ENCODE data around the gene EGFR. TPM values are rescaled to one million over a fixed set of nuclear protein-coding genes. Genes with fewer than 3 reads are reported as not detected.

The EGFR gene
- total RNA-seq, 4 donors from 2014 or later: 45.5 to 61.1 (median 56.9) TPM

DNA sequence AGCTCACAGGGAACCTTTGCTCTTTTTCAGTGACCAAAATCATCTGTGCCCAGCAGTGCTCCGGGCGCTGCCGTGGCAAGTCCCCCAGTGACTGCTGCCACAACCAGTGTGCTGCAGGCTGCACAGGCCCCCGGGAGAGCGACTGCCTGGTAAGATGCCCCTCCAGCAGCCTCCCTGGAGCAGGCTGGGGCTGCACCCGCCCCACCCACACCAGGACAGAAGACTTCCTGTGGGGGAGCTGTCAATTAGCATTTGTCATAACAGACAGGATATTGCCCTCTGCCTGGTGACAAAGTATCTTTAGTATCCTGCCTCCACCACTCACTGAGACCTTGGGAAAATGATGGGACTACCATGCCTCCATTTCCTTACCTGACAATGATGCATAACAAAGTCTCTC lies 133.7 kb downstream of the EGFR start:
- H3K27ac ChIP-seq: no peak overlapping the region
- H3K4me3 ChIP-seq: no peak overlapping the region

DNA sequence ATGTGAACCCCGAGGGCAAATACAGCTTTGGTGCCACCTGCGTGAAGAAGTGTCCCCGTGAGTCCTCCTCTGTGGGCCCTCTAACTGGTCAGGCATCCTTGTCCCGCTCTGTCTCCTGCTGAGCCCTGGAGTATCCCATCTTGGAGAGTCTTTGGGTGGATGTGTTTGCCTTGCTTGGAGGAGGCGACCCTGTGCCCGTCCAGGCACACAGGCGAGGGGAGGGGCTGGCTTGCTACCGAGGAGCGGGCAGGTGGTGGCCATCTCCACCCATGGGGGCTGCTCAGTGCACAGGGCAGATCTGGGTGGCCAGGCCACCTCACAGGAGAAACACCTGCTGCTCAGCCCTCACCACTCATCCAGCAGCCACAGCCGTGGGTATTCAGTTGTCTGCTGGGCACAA lies 135.3 kb downstream of the EGFR start:
- H3K4me1 ChIP-seq: no peaks in the 10 kb centered on the region
- H3K4me3 ChIP-seq: no peak overlapping the region
- H3K27ac ChIP-seq: no peak overlapping the region
- no peaks in the 10 kb centered on the region for H3K27me3 ChIP-seq
- TF ChIP-seq, protein P1, sequence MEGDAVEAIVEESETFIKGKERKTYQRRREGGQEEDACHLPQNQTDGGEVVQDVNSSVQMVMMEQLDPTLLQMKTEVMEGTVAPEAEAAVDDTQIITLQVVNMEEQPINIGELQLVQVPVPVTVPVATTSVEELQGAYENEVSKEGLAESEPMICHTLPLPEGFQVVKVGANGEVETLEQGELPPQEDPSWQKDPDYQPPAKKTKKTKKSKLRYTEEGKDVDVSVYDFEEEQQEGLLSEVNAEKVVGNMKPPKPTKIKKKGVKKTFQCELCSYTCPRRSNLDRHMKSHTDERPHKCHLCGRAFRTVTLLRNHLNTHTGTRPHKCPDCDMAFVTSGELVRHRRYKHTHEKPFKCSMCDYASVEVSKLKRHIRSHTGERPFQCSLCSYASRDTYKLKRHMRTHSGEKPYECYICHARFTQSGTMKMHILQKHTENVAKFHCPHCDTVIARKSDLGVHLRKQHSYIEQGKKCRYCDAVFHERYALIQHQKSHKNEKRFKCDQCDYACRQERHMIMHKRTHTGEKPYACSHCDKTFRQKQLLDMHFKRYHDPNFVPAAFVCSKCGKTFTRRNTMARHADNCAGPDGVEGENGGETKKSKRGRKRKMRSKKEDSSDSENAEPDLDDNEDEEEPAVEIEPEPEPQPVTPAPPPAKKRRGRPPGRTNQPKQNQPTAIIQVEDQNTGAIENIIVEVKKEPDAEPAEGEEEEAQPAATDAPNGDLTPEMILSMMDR (IDR thresholded peaks at IDR 0.05): no peak
- no peak for TF ChIP-seq POLR2A (IDR thresholded peaks at IDR 0.05)
- H3K36me3 ChIP-seq: peaks cover 0 to 78% (median 0%) of the 10 kb centered on the region in 3 donors
- no peak for DNase-seq
- H3K9me3 ChIP-seq: no peaks in the 10 kb centered on the region

More for the DNA sequence above, 133.7 kb downstream of the EGFR start:
- DNase-seq: no peak
- Histone ChIP-seq H3K9me3 (no peaks in the 10 kb centered on the region), H3K36me3 (peaks cover 0 to 68% (median 0%) of the 10 kb centered on the region in 3 donors), H3K4me1 (no peaks in the 10 kb centered on the region), H3K27me3 (no peaks in the 10 kb centered on the region)
- TF ChIP-seq POLR2A (IDR thresholded peaks at IDR 0.05): no peak
- TF ChIP-seq, protein P1 (IDR thresholded peaks at IDR 0.05): no peak

DNA sequence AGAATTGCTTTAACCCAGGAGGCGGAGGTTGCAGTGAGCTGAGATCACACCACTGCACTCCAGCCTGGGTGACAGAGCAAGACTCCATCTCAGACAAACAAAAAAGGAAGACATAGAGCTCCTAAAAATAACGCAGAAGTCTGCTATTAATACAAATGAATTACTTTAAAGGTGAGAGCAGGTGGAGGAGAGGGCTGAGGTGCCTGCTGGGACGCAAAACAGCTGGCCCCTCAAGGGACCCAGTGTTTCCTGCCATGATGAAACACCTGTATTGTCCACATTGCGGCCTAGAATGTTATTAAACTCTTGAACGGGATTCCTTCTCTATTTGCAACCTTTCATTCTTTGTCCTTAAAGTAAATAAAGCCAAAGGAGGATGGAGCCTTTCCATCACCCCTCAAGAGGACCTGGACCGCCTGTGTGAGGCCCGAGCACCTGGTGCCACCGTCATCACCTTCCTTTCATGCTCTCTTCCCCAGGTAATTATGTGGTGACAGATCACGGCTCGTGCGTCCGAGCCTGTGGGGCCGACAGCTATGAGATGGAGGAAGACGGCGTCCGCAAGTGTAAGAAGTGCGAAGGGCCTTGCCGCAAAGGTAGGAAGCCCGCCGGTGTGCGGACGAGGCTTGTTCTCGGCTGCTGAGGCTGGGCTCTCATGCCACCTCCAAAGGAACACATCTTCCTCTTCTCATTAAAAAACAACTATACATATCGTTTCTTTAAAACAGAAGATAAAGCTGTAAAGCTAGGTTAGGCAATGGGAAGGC lies 136.7 kb downstream of the EGFR start:
- Histone ChIP-seq H3K36me3 (peaks cover 0 to 90% (median 0%) of the 10 kb centered on the region in 3 donors), H3K9me3 (no peaks in the 10 kb centered on the region), H3K27ac (no peak overlapping the region), H3K27me3 (no peaks in the 10 kb centered on the region), H3K4me3 (no peak overlapping the region), H3K4me1 (no peaks in the 10 kb centered on the region)
- TF ChIP-seq POLR2A (IDR thresholded peaks at IDR 0.05): no peak
- no peak for DNase-seq

DNA sequence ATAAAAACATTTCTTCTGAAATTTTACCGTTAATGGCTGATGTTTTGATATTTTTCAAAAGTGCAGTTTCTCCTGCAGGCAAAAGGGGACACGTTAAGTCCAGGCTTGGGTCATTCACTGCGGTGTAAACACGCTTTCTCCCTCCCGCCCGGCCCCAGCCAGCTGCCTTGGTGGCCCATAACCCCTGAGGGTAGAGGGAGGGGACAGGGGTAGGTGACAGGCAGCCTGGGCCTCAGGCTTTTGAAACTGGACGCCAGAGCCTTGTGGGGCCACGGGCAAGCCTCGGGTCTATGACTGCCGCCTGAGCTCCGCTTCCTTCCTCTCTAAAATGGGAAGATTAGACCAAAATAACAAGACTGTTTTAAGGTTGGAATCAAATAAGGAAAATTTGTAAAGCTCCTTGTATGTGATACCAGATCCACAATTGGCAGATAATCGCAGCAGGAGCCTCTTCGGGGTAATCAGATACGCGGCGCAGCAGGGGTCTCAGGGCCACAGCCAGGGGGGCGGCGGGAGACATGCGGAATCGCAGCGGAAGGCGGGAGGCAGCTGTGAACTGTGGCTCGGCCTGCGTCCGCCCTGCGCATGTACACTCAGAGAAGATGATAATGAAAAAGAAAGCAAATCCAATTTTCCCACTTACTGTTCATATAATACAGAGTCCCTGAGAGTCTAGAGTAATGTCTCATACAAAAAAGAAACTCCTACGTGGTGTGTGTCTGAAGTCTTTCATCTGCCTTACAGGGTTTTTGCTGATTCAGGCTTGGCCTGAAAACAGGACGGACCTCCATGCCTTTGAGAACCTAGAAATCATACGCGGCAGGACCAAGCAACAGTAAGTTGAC lies 138.3 kb downstream of the EGFR start:
- no peaks in the 10 kb centered on the region for H3K9me3 ChIP-seq
- no peak overlapping the region for H3K4me3 ChIP-seq
- peaks cover 0 to 87% (median 0%) of the 10 kb centered on the region in 3 donors for H3K36me3 ChIP-seq
- no peak for TF ChIP-seq POLR2A (IDR thresholded peaks at IDR 0.05)
- TF ChIP-seq, protein P1 (IDR thresholded peaks at IDR 0.05): no peak
- DNase-seq: no peak
- H3K27me3 ChIP-seq: no peaks in the 10 kb centered on the region
- no peak overlapping the region for H3K27ac ChIP-seq
- no peaks in the 10 kb centered on the region for H3K4me1 ChIP-seq

DNA sequence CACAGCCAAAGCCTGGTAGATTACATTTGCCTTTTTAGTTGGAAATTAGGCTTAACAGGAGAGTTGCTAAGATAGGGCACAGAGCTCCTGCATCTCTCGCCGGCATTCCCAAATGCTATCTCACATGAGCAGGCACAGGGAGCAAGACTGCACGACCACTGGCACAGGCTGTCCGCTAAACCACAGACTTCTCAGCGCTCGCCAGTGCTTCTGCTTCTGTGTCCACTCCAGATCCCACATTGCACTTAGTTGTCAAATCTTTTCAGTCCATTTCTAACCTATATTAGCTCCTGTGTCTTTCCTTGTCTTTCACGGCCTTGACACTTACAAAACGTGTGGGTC lies 138.9 kb downstream of the EGFR start:
- Histone ChIP-seq H3K4me1 (no peaks in the 10 kb centered on the region), H3K9me3 (no peaks in the 10 kb centered on the region), H3K27me3 (no peaks in the 10 kb centered on the region), H3K27ac (no peak overlapping the region), H3K36me3 (peaks cover 0 to 82% (median 0%) of the 10 kb centered on the region in 3 donors), H3K4me3 (no peak overlapping the region)
- DNase-seq: no peak
- TF ChIP-seq POLR2A (IDR thresholded peaks at IDR 0.05): no peak
- TF ChIP-seq, protein P1 (IDR thresholded peaks at IDR 0.05): no peak
